Measurements from ENCODE around the gene OR12D3.
"Not testable (repeated sequence)": the region's sequence is repeated elsewhere in the genome, so short reads cannot be mapped to it uniquely, and the experiment has no call there.

Gene OR12D3, protein sequence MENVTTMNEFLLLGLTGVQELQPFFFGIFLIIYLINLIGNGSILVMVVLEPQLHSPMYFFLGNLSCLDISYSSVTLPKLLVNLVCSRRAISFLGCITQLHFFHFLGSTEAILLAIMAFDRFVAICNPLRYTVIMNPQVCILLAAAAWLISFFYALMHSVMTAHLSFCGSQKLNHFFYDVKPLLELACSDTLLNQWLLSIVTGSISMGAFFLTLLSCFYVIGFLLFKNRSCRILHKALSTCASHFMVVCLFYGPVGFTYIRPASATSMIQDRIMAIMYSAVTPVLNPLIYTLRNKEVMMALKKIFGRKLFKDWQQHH

DNA sequence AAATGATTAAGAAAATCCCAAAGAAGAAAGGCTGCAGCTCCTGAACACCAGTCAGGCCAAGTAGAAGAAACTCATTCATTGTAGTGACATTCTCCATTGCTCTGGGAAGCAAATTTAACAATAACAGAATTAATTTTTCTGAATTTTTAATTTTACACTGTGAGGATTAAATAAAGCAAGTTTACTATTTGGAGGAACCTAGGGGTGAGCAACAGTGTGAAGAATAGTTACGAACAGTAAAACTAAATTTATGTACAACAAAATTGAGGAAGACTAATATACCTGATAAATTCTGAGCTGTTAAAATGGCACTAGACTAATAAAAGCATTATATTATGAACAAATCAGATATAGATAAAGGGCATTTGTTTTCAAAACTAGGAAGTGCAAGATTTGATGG is at the start of gene OR12D3:
Gene OR12D3, minus strand, starts transcription at position 101 of the 400 bp plus-strand sequence. Its CDS starts 4 bp downstream, at position 97.
- no peak for DNase-seq

DNA sequence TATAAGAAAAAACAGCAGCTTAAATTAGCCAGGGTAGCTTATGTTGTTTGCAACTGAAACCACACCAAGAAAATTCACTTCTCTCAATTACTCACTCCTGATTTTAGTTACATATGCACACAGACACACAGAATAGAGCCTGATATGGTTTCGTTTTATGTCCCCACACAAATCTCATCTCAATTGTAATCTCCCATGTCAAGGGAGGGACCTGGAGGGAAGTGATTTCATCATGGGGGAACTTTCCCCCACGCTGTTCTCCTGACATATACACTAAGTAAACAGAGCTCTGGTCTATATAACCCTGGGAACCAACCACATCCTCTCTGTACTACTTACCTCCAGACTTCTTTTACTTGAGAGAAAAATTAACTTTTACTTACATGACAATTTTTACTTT is 49.5 kb upstream of the OR12D3 start:
- no peak for DNase-seq

DNA sequence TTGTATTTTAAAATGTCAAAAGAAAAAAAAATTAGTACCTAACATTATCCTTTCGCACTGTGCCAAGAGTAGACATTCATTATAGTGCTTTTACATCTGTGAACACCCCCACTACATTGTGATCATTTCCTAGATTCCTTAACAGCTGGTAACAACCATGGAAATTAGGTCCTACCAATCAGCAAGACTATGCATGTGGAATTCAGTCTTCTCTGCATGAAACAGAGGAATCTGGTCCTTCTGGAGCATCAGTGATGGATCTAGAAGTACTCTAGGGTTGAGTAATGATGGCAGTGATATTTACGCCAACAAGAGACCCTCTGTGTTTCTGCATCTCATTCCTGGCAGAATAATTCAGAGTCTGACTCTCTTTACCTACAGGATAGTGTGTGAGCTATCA is 49.1 kb upstream of the OR12D3 start:
- no peak for DNase-seq

DNA sequence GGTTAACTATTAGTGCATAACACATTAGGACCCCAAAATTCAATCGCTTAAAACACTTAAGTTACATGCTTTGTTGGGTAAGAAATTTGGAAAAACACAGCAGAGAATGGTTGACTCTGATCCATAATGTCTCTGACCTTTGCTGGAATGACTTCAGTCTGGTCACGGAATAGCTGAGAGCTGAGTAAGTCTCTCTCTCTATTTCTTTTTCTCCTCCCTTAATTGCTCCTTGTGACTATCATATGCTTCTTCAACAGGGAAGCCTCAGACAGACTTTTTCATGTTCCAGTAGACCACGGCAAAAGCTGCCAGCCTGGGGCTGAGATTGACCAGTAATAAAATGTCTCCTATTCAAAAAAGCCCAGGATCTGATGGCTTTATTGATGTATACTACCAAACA is 44.4 kb upstream of the OR12D3 start:
- DNase-seq: no peak

DNA sequence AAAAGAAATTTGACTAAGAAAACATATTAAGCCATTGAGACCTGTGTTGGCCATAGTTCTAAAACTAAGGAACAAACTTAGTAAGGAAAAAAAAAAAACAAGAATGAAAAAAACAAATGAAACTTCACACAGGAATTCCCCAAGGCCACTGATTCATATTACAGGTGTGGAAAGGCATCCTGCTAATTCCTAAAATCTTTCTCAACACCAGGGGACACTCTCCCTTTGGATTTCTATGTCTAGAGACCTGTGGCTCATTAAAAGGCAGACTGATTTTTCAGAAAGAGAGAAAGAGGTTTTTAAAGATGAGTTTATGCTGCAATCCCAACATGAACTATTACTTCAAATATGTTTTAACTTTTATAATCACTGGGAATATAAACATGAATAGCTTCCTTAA is 39.5 kb upstream of the OR12D3 start, which contains the start of gene OR12D1:
Gene OR12D1, plus strand, starts transcription at position 341 of the 400 bp plus-strand sequence.
- no peak for DNase-seq

DNA sequence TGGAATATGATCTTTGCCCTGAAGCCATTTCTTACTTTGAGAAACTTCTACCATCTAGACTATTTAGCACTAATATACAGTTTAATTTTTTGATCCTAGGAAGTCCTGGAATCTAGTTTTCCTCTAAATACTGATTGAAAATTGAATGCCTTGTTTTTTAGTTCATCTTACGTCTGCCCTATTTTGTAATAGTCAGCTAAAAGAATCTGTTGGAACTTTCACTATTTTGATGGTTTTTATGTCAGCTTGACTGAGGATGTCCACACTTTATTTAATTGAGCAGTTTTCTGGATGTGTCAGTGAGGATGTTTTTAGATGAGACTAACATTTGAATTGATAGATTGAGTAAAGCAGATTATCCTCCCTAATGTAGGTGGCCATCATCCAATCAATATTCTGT is 28.7 kb upstream of the OR12D3 start:
- no peak for DNase-seq

DNA sequence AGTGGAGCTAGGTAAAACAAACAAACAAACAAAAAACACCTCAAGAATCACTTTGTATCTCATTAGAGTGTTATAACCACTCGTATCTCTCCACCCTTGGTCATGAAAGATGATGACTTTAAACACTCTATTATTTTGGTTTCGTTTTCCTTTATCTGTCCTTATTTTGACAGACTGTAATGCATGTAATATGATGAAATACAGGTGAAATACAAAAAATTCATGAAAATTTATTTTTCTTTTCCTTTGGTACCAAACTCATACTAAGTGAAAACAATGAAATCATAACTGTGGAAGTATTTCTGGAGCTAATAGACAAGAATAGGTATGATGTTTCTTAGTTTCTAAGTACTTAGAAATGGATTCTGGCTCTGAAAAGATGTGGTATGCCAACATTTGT is 24.4 kb upstream of the OR12D3 start:
- DNase-seq: no peak

DNA sequence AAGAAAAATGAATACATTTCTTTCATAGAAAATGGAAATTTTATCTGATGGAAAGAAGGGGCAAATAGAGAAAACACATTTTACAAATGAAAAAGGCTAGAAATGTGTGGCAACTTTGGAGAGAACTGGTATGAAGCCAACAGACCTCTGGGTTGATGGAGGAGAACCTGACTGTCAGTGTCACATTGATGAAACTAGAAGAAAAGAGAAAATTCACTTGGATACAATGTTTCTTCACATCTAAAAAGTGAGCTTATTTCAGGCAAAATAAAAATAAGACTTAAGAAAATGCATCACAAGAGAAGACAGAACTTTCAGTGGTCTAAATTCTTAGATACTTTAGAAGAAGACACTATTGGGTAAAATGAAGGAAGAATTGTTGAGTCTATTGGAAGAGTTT is 20.2 kb upstream of the OR12D3 start, which contains the start of gene OR12D2:
Gene OR12D2, plus strand, starts transcription at position 301 of the 400 bp plus-strand sequence. CDS start 1,069 bp downstream, outside the sequence.
- DNase-seq: no peak

DNA sequence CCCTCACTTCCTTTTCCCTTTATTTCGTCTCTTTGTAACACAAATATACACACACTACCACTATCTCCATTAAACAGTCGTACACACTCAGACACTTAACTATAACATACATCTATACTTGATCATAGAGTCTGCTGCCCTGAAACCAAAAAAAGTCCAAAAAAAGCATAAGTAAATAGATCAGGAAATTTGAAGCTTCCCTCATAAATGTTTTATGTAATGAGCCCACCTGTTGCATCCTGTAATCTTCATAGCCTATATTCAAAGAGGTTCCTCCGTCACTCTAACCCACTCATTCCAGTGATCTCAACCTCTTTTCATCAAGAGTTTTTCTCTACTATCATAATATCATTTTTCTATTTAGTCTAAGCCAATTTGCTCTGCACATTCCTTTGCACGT is 13.4 kb upstream of the OR12D3 start:
- DNase-seq: no peak

DNA sequence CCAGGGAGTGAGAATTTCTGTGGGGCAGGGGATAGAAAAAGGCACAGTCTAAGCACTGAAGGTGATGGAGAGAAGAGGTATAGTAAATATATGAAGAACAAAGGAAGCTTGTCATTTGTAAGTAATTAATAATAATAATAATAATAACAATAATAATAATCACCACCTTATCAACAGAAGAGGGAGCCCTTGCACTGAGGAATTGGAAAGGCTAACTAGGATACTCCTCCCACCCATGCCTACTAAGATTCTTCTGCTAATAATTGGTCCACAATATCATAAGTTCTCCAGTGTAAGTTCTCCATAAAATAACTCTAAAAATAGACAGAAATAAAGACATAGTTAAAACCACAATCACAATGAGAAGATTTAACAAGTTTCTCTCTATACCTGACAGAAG is 912 bp upstream of the OR12D3 start:
- no peak for DNase-seq

DNA sequence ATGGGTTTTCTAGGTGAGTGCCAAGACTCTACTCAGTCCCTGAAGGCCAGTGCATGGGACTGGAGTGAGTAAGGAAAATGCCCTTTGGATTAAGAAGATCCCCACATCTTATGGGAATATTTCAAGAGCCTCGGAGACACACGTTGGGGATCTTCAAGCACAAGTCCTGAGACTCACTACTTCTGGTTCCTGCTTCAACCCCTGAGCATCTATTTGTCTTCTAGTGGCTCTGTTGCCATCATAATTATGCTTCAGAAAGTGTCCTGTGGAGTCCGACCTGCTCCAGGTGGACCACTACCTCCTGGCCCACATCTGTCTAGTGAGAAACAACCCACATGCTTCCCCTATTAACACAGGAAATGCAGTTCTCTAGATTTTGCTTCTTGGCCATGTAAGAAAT is 6.3 kb downstream of the OR12D3 start, which contains the start of gene OR5V1:
Gene OR5V1, minus strand, starts transcription at position 101 of the 400 bp plus-strand sequence. CDS start 12,670 bp downstream, outside the sequence.
- DNase-seq: no peak

DNA sequence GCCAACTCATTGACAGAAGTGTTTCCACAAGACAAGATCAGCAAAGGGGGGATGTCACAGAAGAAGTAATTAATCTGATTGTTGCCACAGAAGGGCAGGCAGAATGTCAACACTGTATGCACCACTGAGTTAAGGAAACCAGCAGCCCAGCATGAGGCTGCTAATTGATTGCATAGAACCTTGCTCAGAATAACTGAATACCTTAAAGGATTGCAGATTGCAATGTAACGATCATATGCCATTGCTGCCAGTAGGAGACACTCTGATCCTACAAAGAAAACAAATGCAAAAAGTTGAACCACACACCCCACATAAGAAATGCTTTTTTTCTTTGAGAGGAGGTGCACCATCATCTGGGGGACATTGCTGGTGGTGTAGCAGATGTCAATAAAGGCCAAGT is 19.5 kb downstream of the OR12D3 start:
- DNase-seq: no peak

DNA sequence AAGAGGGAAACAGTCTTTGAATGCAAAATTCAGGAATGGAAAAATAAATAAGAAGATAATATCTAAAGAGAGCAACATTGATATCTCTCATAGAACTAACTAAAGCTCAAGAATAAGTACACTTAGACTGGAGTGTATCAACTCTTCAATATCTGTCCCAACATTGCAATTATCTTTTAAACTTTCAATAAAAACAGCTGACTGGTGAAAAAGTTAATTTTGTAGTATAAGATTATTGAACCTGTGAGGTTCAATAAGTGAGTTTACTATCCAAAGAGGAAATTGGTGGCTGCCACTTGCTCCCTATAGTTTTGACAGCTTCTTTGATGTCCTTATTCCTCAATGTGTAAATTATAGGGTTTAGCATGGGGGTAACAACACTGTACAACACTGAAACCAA is 20.1 kb downstream of the OR12D3 start:
- no peak for DNase-seq

DNA sequence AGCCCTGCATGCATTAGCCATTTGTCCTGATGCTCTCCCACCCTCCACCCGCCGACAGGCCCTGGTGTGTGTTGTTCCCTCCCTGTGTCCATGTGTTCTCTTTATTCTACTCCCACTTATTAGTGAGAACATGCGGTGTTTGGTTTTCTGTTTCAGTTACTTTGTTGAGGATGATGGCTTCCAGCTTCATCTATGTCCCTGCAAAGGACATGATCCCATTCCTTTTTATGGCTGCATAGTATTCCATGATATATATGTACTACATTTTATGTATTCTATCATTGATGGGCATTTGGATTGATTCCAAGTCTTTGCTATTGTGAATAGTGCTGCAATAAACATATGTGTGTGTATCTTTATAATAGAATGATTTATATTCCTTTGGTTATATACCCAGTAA is 25.7 kb downstream of the OR12D3 start:
- not testable (repeated sequence) for DNase-seq

DNA sequence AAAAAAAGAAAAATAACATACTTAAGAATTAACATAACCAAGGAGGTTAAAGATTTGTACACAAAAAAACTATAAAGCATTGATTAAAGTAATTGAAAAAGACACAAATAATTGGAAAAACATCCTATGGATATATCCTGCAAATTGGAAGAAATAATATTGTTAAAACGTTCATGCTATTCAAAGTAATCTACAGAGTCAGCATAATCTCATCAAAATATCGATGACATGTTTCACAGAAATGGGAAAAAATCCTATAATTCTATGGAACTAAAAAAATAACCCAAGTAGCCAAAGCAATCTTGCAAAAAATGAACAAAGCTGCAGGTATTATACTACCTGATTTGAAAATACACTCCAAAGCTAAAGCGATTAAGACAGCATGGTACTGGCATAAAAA is 29.7 kb downstream of the OR12D3 start:
- DNase-seq: no peak

DNA sequence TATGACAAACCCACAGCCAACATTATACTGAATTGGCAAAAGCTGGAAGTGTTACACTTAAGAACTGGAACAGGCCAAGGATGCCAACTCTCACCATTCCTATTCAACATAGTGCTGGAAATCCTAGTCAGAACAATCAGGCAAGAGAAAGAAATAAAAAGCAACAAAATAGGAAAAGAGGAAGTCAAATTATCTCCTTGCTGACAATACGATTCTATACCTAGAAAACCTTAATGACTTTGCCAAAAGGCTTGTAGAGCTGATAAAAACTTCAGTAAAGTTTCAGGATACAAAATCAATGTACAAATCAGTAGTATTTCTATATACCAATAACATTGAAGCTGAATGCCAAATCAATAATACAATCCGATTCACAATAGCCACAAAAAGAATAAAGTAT is 38.8 kb downstream of the OR12D3 start:
- no peak for DNase-seq

DNA sequence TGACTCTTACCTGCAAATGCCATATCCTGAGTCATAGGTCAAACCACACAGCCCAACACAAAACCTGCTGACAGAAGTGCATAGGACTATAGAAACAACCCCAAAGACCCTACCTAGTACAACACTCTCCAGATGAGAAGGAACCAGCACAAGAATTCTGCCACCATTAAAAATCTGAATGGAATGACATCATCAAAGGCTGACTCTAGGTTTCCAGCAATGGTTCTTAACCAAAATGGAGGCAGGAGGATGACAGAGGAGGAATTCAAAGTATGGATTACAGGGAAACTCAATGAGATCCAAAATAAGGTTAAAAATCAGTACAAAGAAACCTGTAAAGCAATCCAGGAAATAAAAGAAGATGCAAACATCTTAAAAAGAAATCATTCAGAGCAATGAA is 42.4 kb downstream of the OR12D3 start:
- no peak for DNase-seq

DNA sequence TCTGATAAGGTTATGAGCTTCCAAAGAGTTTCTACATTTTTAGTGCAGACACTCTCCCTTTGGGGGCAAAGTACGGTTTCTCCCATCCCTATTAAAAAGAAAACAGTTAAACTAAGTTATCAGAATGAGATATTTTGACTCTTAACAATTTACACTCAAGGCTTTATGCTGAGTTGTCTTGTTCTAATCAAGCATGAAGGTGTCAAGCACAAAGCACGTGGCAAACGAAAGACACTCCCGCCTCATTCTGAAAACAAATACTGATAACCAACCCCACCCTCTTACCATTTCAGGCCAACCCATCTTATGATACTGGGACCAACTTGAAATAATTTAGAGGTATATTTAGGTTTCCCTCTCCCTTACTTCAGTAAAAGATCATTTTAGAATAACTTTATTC is 49.3 kb downstream of the OR12D3 start:
- DNase-seq: no peak

Data from activated effector memory CD4-positive, alpha-beta T cell treated with Interleukin-2 at 50 U/mL for 16 hours (primary cell).